Germinal center (tissue), 1 donor: ENCODE results near the gene SEC14L5.

Experiments used
- DNase-seq: peaks from one replicate; pipeline ENCODE4 v3.0.0; 2012; ENCODE audit warnings: mixed read lengths, low spot score

The SEC14L5 gene

DNA sequence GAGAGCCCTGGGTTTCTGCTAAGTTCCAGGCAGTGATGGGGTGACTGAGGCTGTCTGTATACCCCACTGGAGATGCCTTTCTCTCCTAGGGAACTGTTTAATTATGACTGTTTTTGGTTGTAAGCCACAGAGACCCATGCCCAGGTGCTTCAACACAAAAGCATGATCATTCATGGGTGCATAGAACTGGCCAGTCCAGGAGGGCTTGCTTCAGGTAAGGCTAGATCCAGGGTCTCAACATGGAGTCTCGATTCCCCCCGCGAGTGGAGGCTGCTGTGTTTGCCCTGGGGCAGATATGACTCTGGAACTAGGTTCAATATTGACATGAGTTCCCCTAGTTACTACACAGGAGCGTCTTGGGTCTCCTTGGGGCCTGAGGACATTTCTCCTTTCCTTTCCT, 57.8 kb downstream of the SEC14L5 start:
- no peak for DNase-seq

DNA sequence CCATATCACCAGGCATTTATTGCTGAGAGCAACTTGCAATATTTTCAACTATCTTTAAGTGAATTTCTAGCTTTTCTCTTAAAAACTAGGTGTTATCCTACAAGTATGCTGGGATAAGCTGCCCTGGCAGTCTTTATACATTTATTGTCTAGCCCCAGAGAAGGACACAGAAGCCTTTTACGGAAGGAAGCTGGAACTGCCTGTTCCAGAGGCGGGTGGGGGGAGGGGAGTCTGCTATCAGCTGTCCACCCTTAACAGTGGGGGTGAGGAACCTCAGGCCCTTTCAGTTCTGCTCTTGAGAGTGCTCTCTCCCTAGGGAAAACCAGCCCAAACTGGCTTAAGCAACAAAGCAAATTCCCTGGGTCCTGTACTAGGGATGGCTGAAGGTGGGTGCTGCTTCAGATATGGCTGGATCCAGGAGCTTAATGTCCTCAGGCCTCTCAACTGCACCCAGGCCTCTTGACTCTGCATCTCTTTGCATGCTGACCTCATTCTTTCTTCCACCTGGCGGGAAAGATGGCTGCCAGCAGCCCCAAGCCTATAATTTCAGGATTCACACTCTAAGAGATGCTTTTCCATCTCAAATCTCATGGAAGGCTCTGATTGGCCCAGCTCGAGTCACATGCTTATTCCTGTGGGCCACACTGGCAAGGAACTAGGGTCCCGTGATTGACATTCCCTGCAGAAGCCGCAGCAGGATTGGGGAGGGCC, 59.0 kb downstream of the SEC14L5 start:
- DNase-seq = no peak

DNA sequence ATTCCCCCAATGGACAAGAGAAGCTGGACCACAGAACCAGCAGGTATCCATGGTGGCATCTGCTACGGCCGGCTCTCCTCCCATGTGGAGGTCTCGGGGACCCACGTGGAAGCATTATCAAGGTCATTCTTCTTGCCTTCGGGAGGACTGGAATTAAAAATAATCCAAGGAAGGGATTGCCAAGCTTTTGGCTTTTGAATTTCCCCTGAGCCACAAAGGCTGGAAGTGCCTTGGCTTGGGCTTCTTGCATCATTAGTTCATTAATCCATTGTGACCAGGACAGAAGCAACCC, 59.5 kb downstream of the SEC14L5 start:
- DNase-seq = no peak

DNA sequence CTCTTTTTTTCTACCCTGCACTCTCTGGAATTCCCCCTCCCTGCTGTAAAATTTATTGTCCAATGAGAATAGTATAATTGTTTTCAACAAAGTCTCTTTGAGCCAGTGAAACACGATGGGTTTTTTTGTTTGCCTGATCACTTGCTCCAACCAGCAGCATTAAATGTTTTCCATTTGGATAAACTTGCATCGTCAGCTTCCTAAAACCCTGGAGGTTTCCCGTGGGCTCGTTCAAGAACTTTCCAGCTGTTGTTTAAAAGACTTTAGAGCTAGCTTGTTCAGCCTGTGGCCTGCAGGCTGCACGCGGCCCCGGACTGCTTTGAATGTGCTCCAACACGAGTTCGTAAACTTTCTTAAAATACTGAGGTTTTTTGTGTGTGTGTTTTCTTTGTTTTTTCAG, 60.7 kb downstream of the SEC14L5 start:
- DNase-seq = no peak

DNA sequence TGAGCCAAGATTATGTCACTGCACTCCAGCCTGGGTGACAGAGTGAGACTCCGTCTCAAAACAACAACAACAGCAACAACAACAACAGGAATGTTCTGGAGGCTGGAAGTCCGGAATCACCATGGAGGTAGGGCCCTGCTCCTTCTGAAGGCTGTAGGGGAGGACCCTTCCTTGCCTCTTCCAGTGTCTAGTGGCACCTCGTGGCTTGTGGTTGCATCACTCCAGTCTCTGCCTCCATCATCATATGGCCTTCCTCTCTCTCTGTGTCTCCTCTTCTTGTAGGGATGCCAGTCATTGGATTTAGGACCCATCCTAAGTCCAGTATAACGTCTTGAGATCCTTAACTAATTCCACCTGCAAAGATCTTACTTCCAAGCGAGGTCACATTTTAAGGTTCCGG, 61.6 kb downstream of the SEC14L5 start:
- DNase-seq = no peak

DNA sequence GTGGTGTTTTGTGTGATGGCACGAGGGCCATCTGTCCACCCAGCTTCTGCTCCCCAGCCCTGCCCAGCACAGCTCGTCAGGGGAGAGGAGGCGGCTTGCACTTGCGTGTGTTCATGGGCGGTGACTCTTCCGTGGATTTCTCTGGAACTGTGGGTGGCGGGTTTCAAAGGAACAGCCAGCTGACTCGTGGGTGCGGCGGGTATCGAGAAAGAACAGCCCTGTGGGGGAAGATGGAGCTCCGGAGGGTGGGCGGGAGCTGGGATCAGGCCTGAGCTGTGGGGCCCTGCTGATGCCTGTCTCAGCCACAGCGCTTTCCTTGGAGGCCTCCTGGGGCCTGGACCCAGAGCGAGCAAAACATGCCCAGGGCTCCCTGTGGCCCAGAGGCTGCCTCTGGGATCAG, 62.4 kb downstream of the SEC14L5 start:
- no peak for DNase-seq

DNA sequence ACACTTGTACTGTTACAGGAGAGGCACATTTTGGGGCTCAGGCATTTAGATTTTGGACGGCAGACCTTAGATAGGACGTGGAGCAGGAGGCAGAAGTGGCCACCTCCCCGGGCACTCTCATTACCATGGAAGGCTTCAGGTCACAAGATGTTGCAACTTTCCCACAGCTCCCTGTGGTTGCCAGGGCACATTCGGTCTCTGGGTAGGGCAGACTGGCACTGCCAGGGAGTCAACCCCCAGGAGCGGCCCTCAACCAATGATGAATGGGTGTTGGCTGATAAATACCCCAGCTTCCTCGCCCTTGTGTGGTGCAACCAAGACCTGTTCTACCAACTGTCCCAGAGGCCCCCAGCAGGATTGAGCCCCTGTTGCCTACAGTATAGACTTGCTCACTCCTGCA, 64.4 kb downstream of the SEC14L5 start:
- DNase-seq = no peak

DNA sequence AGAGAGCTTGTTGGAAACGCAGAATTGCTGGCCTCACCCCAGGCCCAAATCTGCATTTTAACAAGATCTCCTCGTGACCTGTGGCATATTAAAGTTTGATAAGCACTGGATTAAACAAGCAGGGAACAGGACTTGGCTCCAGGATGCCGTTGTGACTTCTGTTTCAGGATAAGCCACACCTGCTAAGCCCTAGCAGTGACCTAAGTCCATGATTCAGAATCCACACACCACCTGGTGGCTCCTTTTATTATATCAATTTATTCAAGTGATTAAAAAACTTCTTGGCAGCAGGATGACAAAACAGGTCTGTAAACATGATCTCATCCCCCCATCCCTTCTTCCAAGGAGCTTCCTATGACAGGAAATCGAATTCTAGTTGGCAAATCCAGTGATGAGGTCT, 66.5 kb downstream of the SEC14L5 start:
- DNase-seq = peak; percentile 41

DNA sequence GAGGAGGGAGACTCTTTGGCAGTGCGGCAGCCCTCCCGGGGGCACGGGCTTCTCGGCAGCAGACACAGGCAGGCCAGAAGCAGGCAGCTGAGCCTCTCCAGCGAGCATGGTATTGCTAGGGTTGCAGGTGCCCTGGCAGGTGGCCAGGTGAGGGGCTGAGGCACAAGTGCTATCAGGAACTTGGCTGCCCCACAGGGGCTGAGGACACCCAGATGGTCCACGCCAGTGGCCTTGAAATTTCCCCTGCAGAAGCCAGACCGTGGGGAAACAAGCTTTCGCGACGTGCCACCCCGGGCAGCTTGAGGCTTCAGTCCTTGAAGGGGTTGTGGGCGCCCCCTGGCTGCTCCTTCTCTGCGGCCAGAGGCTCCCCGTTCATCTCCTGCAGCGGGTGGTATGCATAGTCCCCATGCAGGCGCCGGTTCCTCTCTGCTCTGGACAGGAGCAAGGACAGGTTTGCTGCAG, 67.1 kb downstream of the SEC14L5 start:
- DNase-seq = no peak

DNA sequence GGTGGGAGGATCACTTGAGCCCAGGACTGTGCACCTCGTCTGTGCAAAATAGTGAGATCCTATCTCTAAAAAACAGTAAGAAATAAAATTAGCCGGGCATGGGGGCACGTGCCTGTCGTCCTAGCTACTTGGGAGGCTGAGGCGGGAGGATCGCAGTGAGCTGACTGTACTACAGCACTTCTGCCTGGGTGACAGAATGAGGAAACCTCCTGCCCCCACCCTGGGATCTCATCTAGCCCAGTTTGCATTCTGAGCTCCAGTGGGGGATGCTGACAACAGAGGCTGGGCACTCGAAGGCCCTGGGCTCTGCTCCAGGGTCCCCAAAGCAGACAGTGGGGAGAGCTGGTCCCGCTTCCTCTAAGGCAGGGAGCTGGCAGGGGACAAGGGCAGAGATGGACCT, 68.5 kb downstream of the SEC14L5 start:
- no peak for DNase-seq

DNA sequence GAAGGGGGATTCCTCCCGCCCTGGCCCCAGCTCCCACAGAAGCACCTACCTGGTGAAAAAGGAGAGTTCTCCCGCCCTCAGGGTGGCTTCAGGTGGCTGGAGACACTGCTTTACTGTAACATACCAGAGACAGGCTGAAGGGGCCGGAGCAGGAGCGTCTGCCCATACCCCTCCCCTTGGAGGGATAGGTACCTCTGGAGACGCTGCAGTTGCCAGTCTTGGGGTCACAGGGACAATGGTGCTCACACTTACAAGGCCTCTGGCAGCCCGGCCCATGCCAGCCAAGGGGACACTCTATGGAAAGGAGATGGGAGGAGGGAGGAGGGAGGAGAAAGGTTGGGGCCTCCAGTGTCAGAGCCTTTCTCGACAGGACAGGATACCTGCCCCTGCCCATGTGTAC, 69.0 kb downstream of the SEC14L5 start:
- no peak for DNase-seq

DNA sequence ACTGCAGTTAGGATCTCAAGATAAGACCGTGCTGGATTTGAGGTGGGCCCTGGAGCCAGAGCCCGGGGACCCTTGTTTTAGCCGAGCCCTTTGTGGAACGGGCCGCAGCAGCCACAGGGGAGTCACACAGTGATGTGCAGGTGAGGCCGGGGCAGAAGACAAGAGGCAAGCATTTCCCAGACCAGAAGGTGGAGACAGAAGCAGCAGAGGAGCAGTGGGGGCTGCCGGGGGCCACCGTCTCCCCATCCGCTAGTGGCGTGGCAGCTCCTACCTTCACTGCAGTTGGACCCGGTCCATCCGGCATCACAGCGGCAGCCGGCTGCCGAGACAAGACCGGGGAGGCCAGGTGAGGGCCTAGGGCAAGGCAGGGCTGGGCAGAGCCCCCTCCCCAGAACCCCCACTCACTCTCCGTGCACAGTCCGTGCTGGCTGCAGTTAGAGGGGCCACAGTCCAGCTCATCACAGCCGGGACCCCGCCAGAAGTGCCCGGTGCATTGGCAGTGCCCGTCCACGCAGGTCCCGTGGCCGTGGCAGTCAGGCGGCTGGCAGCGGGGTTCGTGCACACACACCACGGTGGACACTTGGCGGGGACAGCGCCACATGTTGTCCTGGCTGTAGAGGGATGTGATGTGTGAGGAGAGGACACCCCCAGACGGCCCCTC, 69.6 kb downstream of the SEC14L5 start:
- DNase-seq = no peak

DNA sequence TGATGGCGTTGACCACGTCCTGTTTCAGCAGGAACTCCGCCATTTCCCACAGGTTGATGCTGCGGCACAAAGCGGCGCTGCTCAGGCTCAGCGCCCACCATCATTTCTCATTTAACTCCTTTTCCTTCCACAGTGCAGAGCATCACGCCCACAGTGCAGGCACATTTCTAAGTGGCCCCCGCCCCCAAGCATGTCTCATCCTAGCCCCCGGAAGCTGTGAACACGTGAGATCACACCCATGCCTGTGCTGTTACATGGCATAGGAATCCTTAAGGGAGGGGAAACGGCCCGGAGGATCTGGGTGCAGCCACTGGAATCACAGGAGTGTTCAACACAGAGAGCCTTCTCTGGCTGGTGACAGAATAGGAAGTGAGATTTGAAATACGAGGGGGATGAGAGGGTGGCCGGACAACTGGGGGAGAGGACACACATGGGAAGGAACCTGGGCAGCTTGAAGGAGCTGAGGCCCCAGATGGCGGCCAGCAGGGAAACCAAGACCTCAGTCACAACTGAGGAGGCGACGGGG, 70.9 kb downstream of the SEC14L5 start:
- no peak for DNase-seq

DNA sequence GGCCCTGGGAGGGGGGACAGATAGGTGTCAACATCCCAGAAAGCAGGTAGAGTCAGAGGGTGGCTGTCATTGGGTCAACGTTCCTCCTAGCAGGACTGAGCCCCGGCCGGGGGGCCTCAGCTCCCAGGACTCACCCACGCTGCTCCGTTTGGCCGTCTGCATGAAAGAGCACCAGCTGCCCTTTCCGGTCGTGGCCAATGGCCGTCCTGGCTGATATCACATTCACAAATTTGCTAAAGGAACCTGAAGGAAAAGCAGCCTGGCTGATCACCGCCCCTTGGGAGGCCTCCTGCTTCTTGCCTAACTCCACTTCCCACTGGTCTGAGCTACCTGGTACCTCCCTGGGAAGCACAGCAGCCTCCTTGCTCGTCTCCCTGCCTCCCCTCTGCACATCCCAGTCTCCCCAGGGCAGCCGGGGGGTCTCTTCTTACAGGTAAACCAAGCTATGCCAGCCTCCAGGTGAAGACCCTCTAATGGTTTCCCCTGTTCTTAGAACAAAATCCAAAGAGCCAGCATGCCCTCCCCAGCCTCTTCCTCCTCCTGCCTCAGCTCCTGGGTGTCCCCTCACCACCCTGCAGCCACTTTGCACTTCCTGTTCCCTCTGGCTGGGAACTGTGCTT, 72.2 kb downstream of the SEC14L5 start:
- no peak for DNase-seq

DNA sequence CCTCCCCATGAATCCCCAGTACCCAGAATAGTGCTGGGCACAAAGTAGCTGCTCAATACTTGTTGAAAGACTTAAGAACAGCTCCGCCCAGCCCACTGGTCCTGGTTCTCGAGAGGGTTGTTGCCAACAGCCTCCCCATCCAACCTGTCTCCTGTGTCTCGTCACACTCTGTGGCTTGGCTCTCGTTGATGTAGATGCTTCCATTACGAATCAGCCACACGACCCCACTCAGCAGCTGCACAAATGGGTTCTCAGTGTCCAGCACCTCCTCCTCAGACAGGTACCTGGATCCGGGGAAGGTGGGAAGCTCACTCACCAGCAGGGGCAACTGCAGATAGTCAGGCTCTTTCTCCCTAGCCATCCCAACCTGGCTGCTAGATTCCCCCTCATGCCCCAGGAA, 73.5 kb downstream of the SEC14L5 start:
- DNase-seq = no peak

DNA sequence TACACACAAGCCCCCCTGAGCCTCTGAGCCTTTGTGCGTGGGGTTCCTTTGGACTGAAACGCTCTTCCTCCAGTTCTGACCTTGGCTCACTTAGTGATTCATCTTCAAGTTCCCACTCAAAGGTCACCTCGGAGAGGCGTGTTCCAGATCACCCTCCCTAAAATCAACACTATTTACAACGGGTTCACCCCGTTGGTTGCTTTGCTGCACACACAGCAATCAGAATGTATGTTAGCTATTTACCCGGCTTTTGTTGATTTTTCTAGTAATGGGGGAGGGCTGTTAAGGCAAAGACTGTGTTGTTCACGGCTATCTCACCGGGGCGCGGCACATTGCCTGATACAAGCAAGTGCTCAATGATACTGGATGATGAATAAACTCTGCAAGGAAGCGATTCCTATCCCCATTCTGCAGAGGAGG, 74.6 kb downstream of the SEC14L5 start:
- DNase-seq = no peak

DNA sequence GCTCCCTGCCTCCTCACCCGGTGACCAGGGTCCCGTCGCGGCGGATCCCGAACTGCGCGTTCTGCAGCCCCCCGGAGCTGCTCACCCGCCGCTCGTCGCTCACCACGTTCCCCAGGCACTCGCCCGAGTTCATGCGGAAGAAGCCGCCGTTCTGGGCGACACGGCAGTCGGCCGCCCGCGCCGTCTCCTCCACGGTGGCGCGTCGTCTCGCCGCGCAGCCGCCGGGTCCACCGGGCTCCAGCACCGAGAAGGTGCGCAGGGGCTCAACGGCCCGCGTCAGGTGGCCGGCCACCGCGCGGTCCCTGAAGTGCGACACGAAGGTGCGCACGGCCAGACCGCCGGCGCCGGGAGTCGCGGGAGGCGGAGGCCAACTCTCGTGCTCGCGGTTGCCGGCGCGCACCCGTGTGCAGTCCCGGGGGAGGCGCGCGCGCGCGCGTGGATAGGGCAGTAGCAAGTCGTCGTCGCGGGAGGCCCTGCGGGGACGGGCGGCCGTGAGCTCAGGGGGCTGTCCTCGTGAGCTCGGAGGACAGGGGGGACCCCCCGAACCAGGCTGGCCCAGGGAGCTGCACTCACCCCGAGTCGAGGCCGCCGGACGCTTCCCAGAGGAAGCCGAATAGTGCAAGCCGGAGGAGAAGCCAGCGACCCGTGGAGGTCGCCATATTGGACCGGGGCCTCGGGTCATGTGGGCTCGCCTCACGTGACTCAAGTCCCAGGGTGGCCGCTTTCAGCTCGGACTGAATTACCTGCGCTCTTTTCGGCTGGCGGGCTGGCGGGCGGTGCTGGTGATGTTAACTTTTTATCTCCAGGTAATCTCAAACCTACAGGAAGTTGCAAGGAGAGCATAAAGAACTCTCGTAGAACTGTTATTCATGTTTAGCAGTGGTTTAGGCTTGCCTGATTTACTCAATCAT, 75.4 kb downstream of the SEC14L5 start, which contains the start of gene NAGPA:
Gene NAGPA, minus strand, starts transcription at position 680 of the 911 bp plus-strand sequence. Its CDS starts 21 bp downstream, at position 659.
- peak; percentile 87 for DNase-seq

DNA sequence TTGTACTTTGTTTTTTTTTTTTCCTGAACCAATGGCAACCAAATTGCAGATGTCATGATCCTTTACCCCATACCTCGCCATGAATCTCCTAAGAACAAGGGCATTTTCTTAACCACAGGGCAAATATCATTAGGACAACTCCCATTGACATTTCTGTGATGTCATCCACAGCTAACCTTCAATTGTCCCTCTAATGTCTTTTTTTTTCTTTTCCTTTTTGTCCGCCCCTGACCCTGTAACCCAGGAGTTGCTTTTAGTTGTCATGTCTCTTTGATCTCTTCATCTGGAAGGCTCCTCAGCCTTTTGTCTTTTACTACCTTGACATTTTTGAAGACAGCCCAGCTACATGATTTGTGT, 76.0 kb downstream of the SEC14L5 start:
- DNase-seq = no peak

DNA sequence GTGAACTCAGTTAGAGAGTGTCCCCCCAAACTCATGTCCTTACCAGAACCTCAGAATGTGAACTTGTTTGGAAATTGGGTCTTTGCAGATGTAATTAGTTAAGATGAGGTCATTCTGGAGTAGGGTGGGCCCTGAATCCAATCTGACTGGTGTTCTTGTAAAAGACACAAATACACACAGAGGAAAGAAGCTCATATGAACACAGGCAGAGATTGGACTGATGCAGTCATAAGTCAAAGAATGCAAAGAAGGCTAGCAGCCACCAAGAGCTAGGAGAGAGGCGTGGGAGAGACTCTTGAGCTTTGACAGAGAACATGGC, 77.7 kb downstream of the SEC14L5 start:
- no peak for DNase-seq

DNA sequence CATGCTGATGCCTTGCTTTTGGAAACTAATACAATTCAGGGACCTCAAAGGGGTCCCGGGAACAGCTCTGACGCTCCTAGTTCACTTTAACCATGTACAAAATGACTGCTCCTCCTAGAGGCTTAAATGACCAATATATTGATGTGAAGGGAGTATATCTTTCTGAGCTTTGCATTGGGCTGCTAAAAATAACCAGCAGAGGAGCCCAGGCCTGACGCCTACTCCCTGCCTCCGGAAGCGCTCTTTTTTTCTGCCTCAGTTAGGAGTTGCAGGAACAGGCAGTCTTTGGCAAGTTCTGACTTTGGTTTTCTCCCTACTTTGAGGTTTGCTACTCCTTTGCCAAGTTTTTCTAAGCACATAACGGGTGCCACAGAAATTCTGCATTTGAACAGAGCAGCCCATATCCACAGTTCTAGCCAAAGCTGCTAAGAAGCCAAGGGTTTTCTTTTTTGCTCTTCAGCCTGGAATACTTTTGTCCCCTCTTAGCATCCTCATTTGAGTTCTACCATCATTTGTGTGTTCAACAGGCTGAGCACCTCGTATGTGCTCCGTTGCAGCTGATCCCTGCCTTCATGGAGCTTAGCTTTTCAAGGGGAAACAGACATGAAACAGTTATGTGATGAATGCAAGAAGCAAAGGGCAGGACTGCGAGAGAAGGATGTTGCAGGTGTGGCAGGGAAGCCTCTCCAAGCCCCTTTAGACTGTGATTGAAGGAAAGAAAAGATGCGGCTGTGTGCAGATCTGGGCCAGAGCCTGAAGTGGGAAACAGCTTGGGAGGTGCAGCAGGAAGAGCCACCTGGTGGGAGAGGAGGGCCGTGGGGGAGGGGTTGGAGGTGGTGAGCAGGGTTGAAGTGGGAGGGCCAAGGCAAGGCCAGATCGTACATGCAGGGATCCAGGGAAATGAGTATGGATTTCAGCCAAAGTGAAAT, 78.4 kb downstream of the SEC14L5 start:
- no peak for DNase-seq

DNA sequence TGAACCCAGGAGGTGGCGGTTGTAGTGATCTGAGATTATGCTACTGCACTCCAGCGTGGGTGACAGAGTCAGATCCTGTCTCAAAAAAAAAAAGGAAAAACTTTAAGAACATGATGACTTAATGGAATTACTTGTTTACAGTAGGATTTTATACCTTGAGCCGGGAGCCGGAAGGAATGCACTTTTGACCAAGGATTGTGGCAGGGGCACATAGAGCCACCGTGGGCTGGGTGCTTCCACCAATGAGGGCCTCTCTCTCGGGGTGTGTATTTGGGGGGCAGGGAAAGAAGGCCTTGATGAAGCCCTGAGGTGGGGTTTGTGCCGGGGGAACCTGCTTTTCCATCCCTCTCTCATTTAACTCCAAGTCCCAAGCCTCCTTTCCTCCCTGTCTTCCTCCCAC, 82.3 kb downstream of the SEC14L5 start:
- DNase-seq = no peak
